ENCODE measurements around the gene CRACR2A.
A peak's percentile ranks its signal among the peaks of the same experiment; 100 is the strongest.

CRACR2A gene

GRCh38 chr12:3752096-3752709 is 706 bp downstream of the CRACR2A start:
- no peak for DNase-seq

- no peak for DNase-seq
Measured at GRCh38 chr12:3751151-3752095, 1.5 kb downstream of the CRACR2A start.

- no peak for DNase-seq
Measured at GRCh38 chr12:3750616-3751015, 2.3 kb downstream of the CRACR2A start.

GRCh38 chr12:3748620-3749019 is 4.3 kb downstream of the CRACR2A start:
- no peak for DNase-seq

- no peak for DNase-seq
Measured at GRCh38 chr12:3747976-3748619, 4.8 kb downstream of the CRACR2A start.

GRCh38 chr12:3747543-3747942 is 5.4 kb downstream of the CRACR2A start:
- DNase-seq: no peak

GRCh38 chr12:3746758-3747157 is 6.2 kb downstream of the CRACR2A start:
- DNase-seq: no peak

- no peak for DNase-seq
Measured at GRCh38 chr12:3745152-3745551, 7.8 kb downstream of the CRACR2A start.

- no peak for DNase-seq
Measured at GRCh38 chr12:3744229-3744901, 8.5 kb downstream of the CRACR2A start.

GRCh38 chr12:3743803-3744202 is 9.1 kb downstream of the CRACR2A start:
- DNase-seq: peak; percentile 22

GRCh38 chr12:3741882-3742672 is 10.8 kb downstream of the CRACR2A start:
- DNase-seq: no peak

GRCh38 chr12:3740480-3741231 is 12.3 kb downstream of the CRACR2A start:
- no peak for DNase-seq

- no peak for DNase-seq
Measured at GRCh38 chr12:3735432-3735831, 17.5 kb downstream of the CRACR2A start.

GRCh38 chr12:3732901-3733300 is 20.0 kb downstream of the CRACR2A start:
- DNase-seq: no peak

- no peak for DNase-seq
Measured at GRCh38 chr12:3730111-3730510, 22.8 kb downstream of the CRACR2A start.

- DNase-seq: no peak
Measured at GRCh38 chr12:3728686-3729085, 24.2 kb downstream of the CRACR2A start.

- peak; percentile 24 for DNase-seq
Measured at GRCh38 chr12:3727877-3728632, 24.9 kb downstream of the CRACR2A start.

- no peak for DNase-seq
Measured at GRCh38 chr12:3727354-3727753, 25.6 kb downstream of the CRACR2A start.

GRCh38 chr12:3726456-3726855 is 26.5 kb downstream of the CRACR2A start:
- DNase-seq: no peak

- DNase-seq: peak; percentile 12
Measured at GRCh38 chr12:3725388-3726115, 27.4 kb downstream of the CRACR2A start.
